Measurements from ENCODE around the gene S100PBP.

DNA sequence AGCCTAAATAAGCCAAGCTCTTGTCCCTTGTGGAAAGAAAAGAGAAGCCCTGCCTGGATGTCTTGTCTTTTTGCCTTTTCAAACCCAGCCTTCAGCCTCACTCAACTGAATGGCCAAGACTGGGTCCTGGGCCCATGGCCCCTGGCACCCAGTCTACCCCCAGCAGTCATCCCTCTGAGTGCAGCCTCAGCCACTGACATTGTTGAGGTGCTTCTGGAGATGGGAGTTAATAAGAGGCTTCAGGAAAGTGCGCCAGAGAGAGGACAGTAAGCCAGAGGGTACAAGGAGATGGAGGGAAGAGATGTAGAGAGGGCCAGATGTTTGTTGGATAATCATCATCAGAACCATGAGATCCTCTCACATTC, 46.4 kb downstream of the S100PBP start:
- TF ChIP-seq, protein P1, sequence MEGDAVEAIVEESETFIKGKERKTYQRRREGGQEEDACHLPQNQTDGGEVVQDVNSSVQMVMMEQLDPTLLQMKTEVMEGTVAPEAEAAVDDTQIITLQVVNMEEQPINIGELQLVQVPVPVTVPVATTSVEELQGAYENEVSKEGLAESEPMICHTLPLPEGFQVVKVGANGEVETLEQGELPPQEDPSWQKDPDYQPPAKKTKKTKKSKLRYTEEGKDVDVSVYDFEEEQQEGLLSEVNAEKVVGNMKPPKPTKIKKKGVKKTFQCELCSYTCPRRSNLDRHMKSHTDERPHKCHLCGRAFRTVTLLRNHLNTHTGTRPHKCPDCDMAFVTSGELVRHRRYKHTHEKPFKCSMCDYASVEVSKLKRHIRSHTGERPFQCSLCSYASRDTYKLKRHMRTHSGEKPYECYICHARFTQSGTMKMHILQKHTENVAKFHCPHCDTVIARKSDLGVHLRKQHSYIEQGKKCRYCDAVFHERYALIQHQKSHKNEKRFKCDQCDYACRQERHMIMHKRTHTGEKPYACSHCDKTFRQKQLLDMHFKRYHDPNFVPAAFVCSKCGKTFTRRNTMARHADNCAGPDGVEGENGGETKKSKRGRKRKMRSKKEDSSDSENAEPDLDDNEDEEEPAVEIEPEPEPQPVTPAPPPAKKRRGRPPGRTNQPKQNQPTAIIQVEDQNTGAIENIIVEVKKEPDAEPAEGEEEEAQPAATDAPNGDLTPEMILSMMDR (IDR thresholded peaks at IDR 0.05) = no peak
- TF ChIP-seq POLR2A (IDR thresholded peaks at IDR 0.05) = no peak
